H9 (cell line): ENCODE measurements around the gene FBLN1. TPM values are rescaled to one million over a fixed set of nuclear protein-coding genes. Genes with fewer than 3 reads are reported as not detected.
"Not testable (repeated sequence)": the region's sequence is repeated elsewhere in the genome, so short reads cannot be mapped to it uniquely, and the experiment has no call there.

Experiments used
- DNase-seq: peaks from one replicate; pipeline ENCODE4 v3.0.0-alpha.2; 2017
- H2AFZ ChIP-seq: one replicate; pipeline ENCODE4 v1.6.1; 2013; ENCODE audit warnings: mild to moderate bottlenecking, low read length, control low read depth, moderate library complexity
- H2AK5ac ChIP-seq: 2 replicates; pipeline ENCODE4 v1.6.1; 2013; ENCODE audit warnings: low read length, control low read depth, mixed read lengths; ENCODE audit not compliant: insufficient read length
- H2BK120ac ChIP-seq: one replicate; pipeline ENCODE4 v1.6.1; 2013; ENCODE audit warnings: low read depth, mild to moderate bottlenecking, low read length, control low read depth, inconsistent platforms; ENCODE audit not compliant: poor library complexity, severe bottlenecking
- H2BK12ac ChIP-seq: 2 replicates; pipeline ENCODE4 v1.6.1; 2013; ENCODE audit warnings: low read length, control low read depth, mixed read lengths, low read depth; ENCODE audit not compliant: insufficient read length
- H2BK15ac ChIP-seq: 2 replicates; pipeline ENCODE4 v1.6.1; 2013; ENCODE audit warnings: low read depth, low read length, control low read depth
- H2BK20ac ChIP-seq: one replicate; pipeline ENCODE4 v1.6.1; 2013; ENCODE audit warnings: low read depth, mild to moderate bottlenecking, low read length, control low read depth, inconsistent platforms; ENCODE audit not compliant: poor library complexity, severe bottlenecking
- H2BK5ac ChIP-seq: 2 replicates; pipeline ENCODE4 v1.6.1; 2013; ENCODE audit warnings: low read length, control low read depth, mixed read lengths; ENCODE audit not compliant: insufficient read length
- H3K14ac ChIP-seq: 2 replicates; pipeline ENCODE4 v1.6.1; 2013; ENCODE audit warnings: low read length, control low read depth; ENCODE audit not compliant: insufficient read depth
- H3K18ac ChIP-seq: 2 replicates; pipeline ENCODE4 v1.6.1; 2013; ENCODE audit warnings: low read depth, mild to moderate bottlenecking, mixed read lengths, low read length, control low read depth; ENCODE audit not compliant: insufficient read length
- H3K23ac ChIP-seq: 2 replicates; pipeline ENCODE4 v1.6.1; 2013; ENCODE audit warnings: low read length, control low read depth, mixed read lengths, low read depth; ENCODE audit not compliant: insufficient read length
- H3K23me2 ChIP-seq: 2 replicates; pipeline ENCODE4 v1.6.1; 2013; ENCODE audit warnings: low read depth, mild to moderate bottlenecking, mixed read lengths, low read length, control low read depth; ENCODE audit not compliant: insufficient read length, poor library complexity, severe bottlenecking
- H3K27ac ChIP-seq: 2 replicates; pipeline ENCODE4 v1.5.1; 2013; ENCODE audit warnings: low read length, control low read depth, mixed read lengths, low read depth; ENCODE audit not compliant: insufficient read length
- H3K27me3 ChIP-seq: 2 replicates; pipeline ENCODE4 v1.6.1; 2013; ENCODE audit warnings: low read length, control low read depth, inconsistent platforms; ENCODE audit not compliant: insufficient read depth
- H3K4ac ChIP-seq: 2 replicates; pipeline ENCODE4 v1.6.1; 2013; ENCODE audit warnings: low read depth, mild to moderate bottlenecking, control low read depth, inconsistent platforms, low read length, moderate library complexity
- H3K4me1 ChIP-seq: 2 replicates; pipeline ENCODE4 v1.6.1; 2013; ENCODE audit warnings: low read length, control low read depth, inconsistent platforms; ENCODE audit not compliant: insufficient read depth
- H3K4me2 ChIP-seq: 2 replicates; pipeline ENCODE4 v1.6.1; 2013; ENCODE audit warnings: low read length, control low read depth, mixed read lengths; ENCODE audit not compliant: insufficient read length, insufficient read depth
- H3K56ac ChIP-seq: 2 replicates; pipeline ENCODE4 v1.6.1; 2013; ENCODE audit warnings: low read depth, mild to moderate bottlenecking, mixed read lengths, low read length, control low read depth; ENCODE audit not compliant: insufficient read length
- H3K79me1 ChIP-seq: 2 replicates; pipeline ENCODE4 v1.6.1; 2013; ENCODE audit warnings: low read depth, mild to moderate bottlenecking, moderate library complexity, low read length, control low read depth, inconsistent platforms; ENCODE audit not compliant: insufficient read depth, poor library complexity, severe bottlenecking
- H3K79me2 ChIP-seq: 2 replicates; pipeline ENCODE4 v1.6.1; 2013; ENCODE audit warnings: low read length, control low read depth, inconsistent platforms; ENCODE audit not compliant: insufficient read depth
- H3K9ac ChIP-seq: 2 replicates; pipeline ENCODE4 v1.6.1; 2013; ENCODE audit warnings: low read length, control low read depth, mixed read lengths; ENCODE audit not compliant: insufficient read length; ENCODE audit errors: extremely low read depth
- H3K9me3 ChIP-seq: one replicate; pipeline ENCODE4 v1.6.1; 2013; ENCODE audit warnings: low read depth, low read length, inconsistent platforms; ENCODE audit not compliant: control insufficient read depth
- H3T11ph ChIP-seq: one replicate; pipeline ENCODE4 v1.6.1; 2013; ENCODE audit warnings: mild to moderate bottlenecking, low read length, control low read depth, inconsistent platforms
- H4K20me1 ChIP-seq: one replicate; pipeline ENCODE4 v1.6.1; 2013; ENCODE audit not compliant: control insufficient read depth, insufficient read length, insufficient read depth
- H4K5ac ChIP-seq: 2 replicates; pipeline ENCODE4 v1.6.1; 2013; ENCODE audit warnings: low read depth, mild to moderate bottlenecking, mixed read lengths, low read length, control low read depth; ENCODE audit not compliant: insufficient read length
- H4K8ac ChIP-seq: replicated peaks from 2 replicates; pipeline ENCODE4 v1.6.1; 2013; ENCODE audit warnings: low read length, control low read depth, mixed read lengths, low read depth; ENCODE audit not compliant: insufficient read length
- H4K91ac ChIP-seq: 2 replicates; pipeline ENCODE4 v1.6.1; 2013; ENCODE audit warnings: low read depth, mild to moderate bottlenecking, moderate library complexity, mixed read lengths, low read length, control low read depth; ENCODE audit not compliant: insufficient read length
- H3K27ac Mint-ChIP-seq, 3 experiments: 2 replicates in 2 of 3; 3 replicates in 1 of 3; pipeline ENCODE4 v1.8.0; 2020 to 2021; ENCODE audit warnings: mixed read lengths in 3 of 3, mild to moderate bottlenecking in 1 of 3, moderate library complexity in 1 of 3
- H3K27me3 Mint-ChIP-seq: 2 replicates; pipeline ENCODE4 v1.8.0; 2021; ENCODE audit warnings: low read depth, mild to moderate bottlenecking, moderate library complexity, mixed read lengths
- H3K36me3 Mint-ChIP-seq, 3 experiments: 2 replicates in 2 of 3; 3 replicates in 1 of 3; pipeline ENCODE4 v1.8.0; 2020 to 2021; ENCODE audit warnings: low read depth in 3 of 3, mixed read lengths in 3 of 3; ENCODE audit not compliant: insufficient read depth in 1 of 3
- H3K4me1 Mint-ChIP-seq, 2 experiments: 2 replicates each; pipeline ENCODE4 v1.8.0; 2020; ENCODE audit warnings: mixed read lengths in 2 of 2
- H3K4me3 Mint-ChIP-seq, 2 experiments: 2 replicates in 1 of 2; 3 replicates in 1 of 2; pipeline ENCODE4 v1.8.0; 2020 to 2021; ENCODE audit warnings: mild to moderate bottlenecking in 2 of 2, mixed read lengths in 2 of 2, moderate library complexity in 1 of 2
- H3K9me3 Mint-ChIP-seq, 2 experiments: 2 replicates in 1 of 2; 3 replicates in 1 of 2; pipeline ENCODE4 v1.8.0; 2020; ENCODE audit warnings: mild to moderate bottlenecking in 2 of 2, mixed read lengths in 2 of 2, moderate library complexity in 1 of 2
- WGBS: extraction: QIAGEN DNeasy Blood & Tissue Kit; methylation state at CpG from one replicate; pipeline ENCODE4 v1.1.7; 2013; ENCODE audit warnings: missing lambda C conversion rate, low lambda C conversion rate, mixed read lengths; ENCODE audit not compliant: insufficient read length; ENCODE audit errors: extremely low coverage; 5-methylcytosine and 5-hydroxymethylcytosine counted together
- total RNA-seq: library from RNA; stranded (reverse); gene quantifications from 2 replicates; pipeline ENCODE4 v1.2.1, GENCODE V29; 2021
- TF ChIP-seq, protein P1 (sequence below): fragments of 200-600 bp; sonication (generic); conservative IDR thresholded peaks from 3 replicates; pipeline ENCODE4 v1.8.0; 2021; ENCODE audit warnings: antibody characterized with exemption, mild to moderate bottlenecking

Gene FBLN1
- total RNA-seq, 1 experiment from 2014 or later: 140 TPM

DNA sequence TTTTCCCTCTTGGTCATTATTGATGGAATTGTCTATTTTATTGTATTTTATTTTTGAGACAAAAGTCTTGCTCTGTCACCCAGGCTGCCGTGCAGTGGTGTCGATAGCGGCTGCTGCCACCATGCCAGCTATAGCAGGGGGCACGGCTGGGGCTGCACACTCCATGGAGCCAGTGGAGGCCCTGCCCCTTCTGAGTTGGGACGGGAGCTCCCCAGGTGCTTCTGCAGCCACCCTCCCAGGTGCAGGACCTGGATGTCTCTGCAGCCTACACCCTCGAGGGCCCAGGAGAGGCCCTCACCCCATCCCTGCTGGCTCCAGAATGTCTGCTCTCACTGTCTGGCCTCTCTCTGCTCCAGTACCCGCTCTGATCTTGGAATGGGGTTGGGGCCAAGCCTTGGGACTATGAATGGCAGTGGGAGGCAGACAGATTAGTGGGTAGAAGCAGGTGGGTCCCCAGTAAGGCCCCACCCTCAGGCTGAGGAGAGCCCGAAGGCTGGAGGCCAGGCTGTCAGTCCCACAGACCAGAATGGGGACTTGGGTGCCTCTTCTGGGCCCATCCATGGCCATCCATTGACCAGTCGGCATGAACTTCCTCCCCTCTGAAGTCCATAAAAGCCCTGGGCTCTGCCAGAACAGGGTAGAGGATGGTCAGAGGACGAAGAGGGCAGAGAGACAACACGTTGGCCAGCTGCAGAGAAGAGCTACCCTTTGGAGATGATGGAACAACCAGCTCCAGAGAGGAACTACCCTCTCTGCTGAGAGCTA is 119.3 kb downstream of the FBLN1 start:
- Mint-ChIP-seq H3K36me3 (peaks cover 1 to 7% (median 5%) of the 10 kb centered on the region in 3 experiments; a peak in 4 of 7 replicates), H3K4me1 (peaks cover 7 to 18% of the 10 kb centered on the region in 2 experiments), H3K27ac (no peak overlapping the region), H3K27me3 (peaks cover 11% of the 10 kb centered on the region), H3K4me3 (no peak overlapping the region), H3K9me3 (peaks cover 8% of the 10 kb centered on the region in 2 experiments)
- Histone ChIP-seq H3K9ac (no peak overlapping the region), H2BK20ac (no peak overlapping the region), H4K20me1 (no peaks in the 10 kb centered on the region), H2BK5ac (no peak overlapping the region), H3K4ac (no peak overlapping the region), H3K9me3 (no peaks in the 10 kb centered on the region), H3K23me2 (no peaks in the 10 kb centered on the region), H2BK120ac (no peak overlapping the region), H3K4me2 (no peak overlapping the region), H2BK15ac (no peak overlapping the region), H3K14ac (no peak overlapping the region), H4K8ac (no peak overlapping the region), H3K4me1 (peaks cover 3% of the 10 kb centered on the region; the same call in 1 of the 2 replicates), H3K27me3 (no peaks in the 10 kb centered on the region), H3T11ph (no peak overlapping the region), H2BK12ac (no peak overlapping the region), H2AFZ (no peak overlapping the region), H3K18ac (no peak overlapping the region), H3K23ac (no peak overlapping the region), H2AK5ac (no peak overlapping the region), H3K27ac (no peak overlapping the region), H4K5ac (no peak overlapping the region), H3K79me2 (no peaks in the 10 kb centered on the region), H3K56ac (no peak overlapping the region), H4K91ac (no peak overlapping the region), H3K79me1 (no peaks in the 10 kb centered on the region)
- no peak for DNase-seq
- TF ChIP-seq, protein P1, sequence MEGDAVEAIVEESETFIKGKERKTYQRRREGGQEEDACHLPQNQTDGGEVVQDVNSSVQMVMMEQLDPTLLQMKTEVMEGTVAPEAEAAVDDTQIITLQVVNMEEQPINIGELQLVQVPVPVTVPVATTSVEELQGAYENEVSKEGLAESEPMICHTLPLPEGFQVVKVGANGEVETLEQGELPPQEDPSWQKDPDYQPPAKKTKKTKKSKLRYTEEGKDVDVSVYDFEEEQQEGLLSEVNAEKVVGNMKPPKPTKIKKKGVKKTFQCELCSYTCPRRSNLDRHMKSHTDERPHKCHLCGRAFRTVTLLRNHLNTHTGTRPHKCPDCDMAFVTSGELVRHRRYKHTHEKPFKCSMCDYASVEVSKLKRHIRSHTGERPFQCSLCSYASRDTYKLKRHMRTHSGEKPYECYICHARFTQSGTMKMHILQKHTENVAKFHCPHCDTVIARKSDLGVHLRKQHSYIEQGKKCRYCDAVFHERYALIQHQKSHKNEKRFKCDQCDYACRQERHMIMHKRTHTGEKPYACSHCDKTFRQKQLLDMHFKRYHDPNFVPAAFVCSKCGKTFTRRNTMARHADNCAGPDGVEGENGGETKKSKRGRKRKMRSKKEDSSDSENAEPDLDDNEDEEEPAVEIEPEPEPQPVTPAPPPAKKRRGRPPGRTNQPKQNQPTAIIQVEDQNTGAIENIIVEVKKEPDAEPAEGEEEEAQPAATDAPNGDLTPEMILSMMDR: no peak
- WGBS: no CpG with 5 or more reads among the region's 11 CpGs

DNA sequence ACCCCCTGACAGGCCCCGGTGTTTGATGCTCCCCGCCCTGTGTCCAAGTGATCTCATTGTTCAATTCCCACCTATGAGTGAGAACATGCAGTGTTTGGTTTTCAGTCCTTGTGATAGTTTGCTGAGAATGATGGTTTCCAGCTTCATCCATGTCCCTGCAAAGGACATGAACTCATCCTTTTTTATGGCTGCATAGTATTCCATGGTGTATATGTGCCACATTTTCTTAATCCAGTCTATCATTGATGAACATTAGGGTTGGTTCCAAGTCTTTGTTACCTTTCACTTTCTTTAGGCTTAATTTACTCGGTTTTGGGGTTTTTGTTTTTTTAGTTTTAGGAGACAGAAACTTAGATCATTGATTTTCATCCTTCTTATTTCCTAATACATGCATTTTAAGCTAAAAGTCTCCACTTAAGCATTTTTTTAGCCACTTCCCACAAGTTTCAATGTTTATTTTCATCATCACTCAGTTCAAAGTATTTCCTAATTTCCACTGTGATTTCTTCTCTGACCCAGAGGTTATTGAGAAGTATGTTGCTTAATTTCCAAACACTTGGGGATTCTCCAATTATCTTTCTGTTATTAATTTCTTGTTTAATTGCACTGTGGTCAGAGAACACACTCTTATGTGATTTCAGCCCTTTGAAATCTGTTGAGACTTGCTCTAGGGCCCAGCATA is 120.9 kb downstream of the FBLN1 start:
- not testable (repeated sequence) for H3K4me1 ChIP-seq, DNase-seq, H2BK12ac ChIP-seq, H2BK15ac ChIP-seq, H2AK5ac ChIP-seq, H3K14ac ChIP-seq, H3K18ac ChIP-seq, H3K79me2 ChIP-seq, H2BK20ac ChIP-seq, H2BK5ac ChIP-seq, H4K91ac ChIP-seq, H3K23me2 ChIP-seq, H3K23ac ChIP-seq, H3K4me2 ChIP-seq, H3K4me3 Mint-ChIP-seq, H4K20me1 ChIP-seq, H3K9me3 ChIP-seq, H3K79me1 ChIP-seq, H3K56ac ChIP-seq, H3K4ac ChIP-seq, H3K27ac ChIP-seq, H3K27ac Mint-ChIP-seq, H3K27me3 ChIP-seq, H3K9me3 Mint-ChIP-seq, H2BK120ac ChIP-seq, H4K8ac ChIP-seq, H3K36me3 Mint-ChIP-seq, H2AFZ ChIP-seq, H3K9ac ChIP-seq, H4K5ac ChIP-seq, H3T11ph ChIP-seq
- Mint-ChIP-seq H3K27me3 (peaks cover 11% of the 10 kb centered on the region), H3K4me1 (peaks cover 4 to 20% of the 10 kb centered on the region in 2 experiments)
- no CpG with 5 or more reads among the region's 3 CpGs for WGBS
